Measurements from ENCODE around the gene HLA-E.

The HLA-E gene

GRCh38 chr6:30542915-30543314, 53.6 kb downstream of the HLA-E start:
- no peak for DNase-seq (ENCODE audit: low spot score)

Data from COLO829 (cell line).